H1 (cell line): ENCODE results near the gene PPARA. TPM values are rescaled to one million over a fixed set of nuclear protein-coding genes. Genes with fewer than 3 reads are reported as not detected.

Experiments
- ASH2L ChIP-seq: fragments of 200-600, 300-600 bp; sonication (generic); IDR thresholded peaks from one replicate; pipeline ENCODE4 v1.7.1; 2017; ENCODE audit warnings: low read length
- CHD7 ChIP-seq: fragments of 300-600 bp; sonication (generic); IDR thresholded peaks from 2 replicates; pipeline ENCODE4 v1.7.1; 2012; ENCODE audit warnings: low read length, moderate library complexity, mild to moderate bottlenecking, inconsistent platforms; ENCODE audit not compliant: insufficient replicate concordance
- EGR1 ChIP-seq: IDR thresholded peaks from 2 replicates; pipeline ENCODE4 v1.6.1; 2011; ENCODE audit warnings: low read depth, low read length, borderline replicate concordance
- RXRA ChIP-seq: IDR thresholded peaks from 2 replicates; pipeline ENCODE4 v1.6.1; 2011; ENCODE audit warnings: low read depth, mild to moderate bottlenecking, low read length, moderate library complexity; ENCODE audit not compliant: insufficient read depth
- SIX5 ChIP-seq: IDR thresholded peaks from 2 replicates; pipeline ENCODE4 v1.6.1; 2011; ENCODE audit warnings: mild to moderate bottlenecking, low read depth, low read length
- SRF ChIP-seq: IDR thresholded peaks from 2 replicates; pipeline ENCODE4 v1.6.1; 2011; ENCODE audit warnings: mild to moderate bottlenecking, low read depth, low read length, moderate library complexity
- TBP ChIP-seq: IDR thresholded peaks from 2 replicates; pipeline ENCODE4 v1.6.1; 2011; ENCODE audit warnings: low read depth, low read length, improper control_type of control experiment
- YY1 ChIP-seq: IDR thresholded peaks from 2 replicates; pipeline ENCODE4 v1.6.1; 2011; ENCODE audit warnings: low read depth, mild to moderate bottlenecking, low read length
- polyA plus RNA-seq, 7 experiments: library from polyadenylated mRNA; depleted of rRNA in 3 of 7; stranded (reverse) in 5 of 7; unstranded in 2 of 7; fragments of >200 nt in 5 of 7; fragments of 200-250 nt in 2 of 7; gene quantifications; 1 replicate in 5 of 7; 2 replicates in 1 of 7; 4 replicates in 1 of 7; pipeline versions ENCODE4 v1.2.1 to v1.2.3, GENCODE V29; 2011 to 2013; ENCODE audit warnings: missing spikeins in 2 of 7, mixed read lengths in 2 of 7
- total RNA-seq: library from RNA; stranded (reverse); fragmentation: NEBNext Ultra II Directional; extraction: Animal tissue kit (Norgen Biotek cat#: 25700); gene quantifications from 2 replicates; pipeline ENCODE4 v1.2.1, GENCODE V29; 2021
- TF ChIP-seq, protein P1 (sequence below): IDR thresholded peaks from 2 replicates; pipeline ENCODE4 v1.6.1; 2012; ENCODE audit warnings: low read length, inconsistent platforms

The PPARA gene
- total and polyA plus RNA-seq, 2 of the 8 experiments (the other 6 are each of a cell fraction or from before 2014, with no cell fraction given) = 3.1 to 8.2 TPM

GRCh38 chr22:46233231-46233630 is 82.9 kb downstream of the PPARA start (continued):
- no peak for TF ChIP-seq CHD7
- no peak for TF ChIP-seq TBP
- no peak for TF ChIP-seq SIX5
- no peak for TF ChIP-seq YY1
- TF ChIP-seq EGR1 = no peak
- TF ChIP-seq, protein P1, sequence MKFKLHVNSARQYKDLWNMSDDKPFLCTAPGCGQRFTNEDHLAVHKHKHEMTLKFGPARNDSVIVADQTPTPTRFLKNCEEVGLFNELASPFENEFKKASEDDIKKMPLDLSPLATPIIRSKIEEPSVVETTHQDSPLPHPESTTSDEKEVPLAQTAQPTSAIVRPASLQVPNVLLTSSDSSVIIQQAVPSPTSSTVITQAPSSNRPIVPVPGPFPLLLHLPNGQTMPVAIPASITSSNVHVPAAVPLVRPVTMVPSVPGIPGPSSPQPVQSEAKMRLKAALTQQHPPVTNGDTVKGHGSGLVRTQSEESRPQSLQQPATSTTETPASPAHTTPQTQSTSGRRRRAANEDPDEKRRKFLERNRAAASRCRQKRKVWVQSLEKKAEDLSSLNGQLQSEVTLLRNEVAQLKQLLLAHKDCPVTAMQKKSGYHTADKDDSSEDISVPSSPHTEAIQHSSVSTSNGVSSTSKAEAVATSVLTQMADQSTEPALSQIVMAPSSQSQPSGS = no peak
- no peak for TF ChIP-seq RXRA
- TF ChIP-seq SRF = no peak
- TF ChIP-seq ASH2L = no peak
